Osteoblast (primary cell): ENCODE results near the gene ASTN2. TPM values are rescaled to one million over a fixed set of nuclear protein-coding genes. Genes with fewer than 3 reads are reported as not detected.
A peak's percentile ranks its signal among the peaks of the same experiment; 100 is the strongest.

Experiments
- DNase-seq: peaks from one replicate; pipeline ENCODE4 v3.0.0; 2011; ENCODE audit warnings: low spot score, mixed read lengths; ENCODE audit not compliant: insufficient read length; ENCODE audit errors: missing footprints
- H2AFZ ChIP-seq: 2 replicates; pipeline ENCODE4 v1.6.0; 2011; ENCODE audit warnings: mild to moderate bottlenecking, low read length
- H3K27ac ChIP-seq: 2 replicates; pipeline ENCODE4 v1.5.1; 2011; ENCODE audit warnings: mild to moderate bottlenecking, low read depth, low read length, moderate library complexity
- H3K27me3 ChIP-seq: 2 replicates; pipeline ENCODE4 v1.6.0; 2012; ENCODE audit warnings: mild to moderate bottlenecking, control low read depth, inconsistent platforms, low read length, moderate library complexity; ENCODE audit not compliant: insufficient read depth
- H3K36me3 ChIP-seq: 2 replicates; pipeline ENCODE4 v1.5.1; 2011; ENCODE audit warnings: mild to moderate bottlenecking, low read length, control low read depth, moderate library complexity; ENCODE audit not compliant: insufficient read depth
- H3K4me1 ChIP-seq: 2 replicates; pipeline ENCODE4 v1.5.1; 2011; ENCODE audit warnings: mild to moderate bottlenecking, low read length, control low read depth, moderate library complexity; ENCODE audit not compliant: insufficient read depth
- H3K4me2 ChIP-seq: 2 replicates; pipeline ENCODE4 v1.6.0; 2011; ENCODE audit warnings: mild to moderate bottlenecking, low read length; ENCODE audit not compliant: insufficient read depth
- H3K4me3 ChIP-seq: fragments of 200-600 bp; sonication (generic); 3 replicates; pipeline ENCODE4 v1.5.1; 2012; ENCODE audit warnings: mild to moderate bottlenecking, low read length, inconsistent platforms; ENCODE audit not compliant: insufficient read depth
- H3K79me2 ChIP-seq: 2 replicates; pipeline ENCODE4 v1.6.0; 2012; ENCODE audit warnings: mild to moderate bottlenecking, low read length, control low read depth, inconsistent platforms; ENCODE audit not compliant: insufficient read depth
- H3K9me3 ChIP-seq: 2 replicates; pipeline ENCODE4 v1.5.1; 2011; ENCODE audit warnings: low read depth, low read length, control low read depth
- H4K20me1 ChIP-seq: 2 replicates; pipeline ENCODE4 v1.6.0; 2012; ENCODE audit warnings: mild to moderate bottlenecking, low read length, control low read depth; ENCODE audit not compliant: insufficient read depth
- CTCF ChIP-seq: IDR thresholded peaks from 2 replicates; pipeline ENCODE4 v1.5.1; 2011; ENCODE audit warnings: mild to moderate bottlenecking, low read depth, low read length, moderate library complexity; ENCODE audit errors: extremely low read depth
- total RNA-seq: library from RNA; depleted of rRNA; stranded (reverse); fragments of >200 nt; gene quantifications from 2 replicates; pipeline ENCODE4 v1.2.3, GENCODE V29; 2012

Gene ASTN2
- total RNA-seq, 1 donor = 4.7 TPM

GRCh38 chr9:116393198-116393597 lies 1021.7 kb downstream of the ASTN2 start:
- no peak for TF ChIP-seq CTCF
- Histone ChIP-seq H3K36me3 (peaks cover 19% of the 10 kb centered on the region), H3K27me3 (no peaks in the 10 kb centered on the region), H3K4me2 (no peak overlapping the region), H3K79me2 (no peaks in the 10 kb centered on the region), H3K9me3 (no peaks in the 10 kb centered on the region), H3K4me3 (no peak overlapping the region), H3K4me1 (peaks cover 13% of the 10 kb centered on the region), H3K27ac (no peak overlapping the region), H4K20me1 (no peaks in the 10 kb centered on the region), H2AFZ (no peak overlapping the region)
- DNase-seq = no peak

- Histone ChIP-seq H3K27me3 (no peaks in the 10 kb centered on the region), H3K4me1 (peaks cover 13% of the 10 kb centered on the region), H3K4me2 (peak overlapping the region; percentile 40), H3K36me3 (peaks cover 9% of the 10 kb centered on the region), H2AFZ (no peak overlapping the region), H3K4me3 (no peak overlapping the region), H3K9me3 (no peaks in the 10 kb centered on the region), H3K27ac (peak overlapping the region; percentile 52), H3K79me2 (no peaks in the 10 kb centered on the region), H4K20me1 (no peaks in the 10 kb centered on the region)
- TF ChIP-seq CTCF = no peak
- DNase-seq = no peak
Measured at GRCh38 chr9:116391306-116391900, 1023.5 kb downstream of the ASTN2 start.

- Histone ChIP-seq H2AFZ (no peak overlapping the region), H3K27ac (no peak overlapping the region), H3K27me3 (no peaks in the 10 kb centered on the region), H3K4me1 (peaks cover 13% of the 10 kb centered on the region), H3K36me3 (peaks cover 10% of the 10 kb centered on the region), H3K79me2 (no peaks in the 10 kb centered on the region), H4K20me1 (no peaks in the 10 kb centered on the region), H3K4me2 (no peak overlapping the region), H3K4me3 (no peak overlapping the region), H3K9me3 (no peaks in the 10 kb centered on the region)
- no peak for DNase-seq
- no peak for TF ChIP-seq CTCF
Measured at GRCh38 chr9:116390303-116391228, 1024.3 kb downstream of the ASTN2 start.
